T-helper 22 cell (primary cell): Measurements from ENCODE around the gene RPUSD3.

ENCODE experiments used
- DNase-seq: peaks from one replicate; pipeline ENCODE4 v3.0.0-alpha.2; 2020; ENCODE audit warnings: low read depth

RPUSD3 gene

GRCh38 chr3:9806688-9807589 is 36.9 kb downstream of the RPUSD3 start:
- DNase-seq, result no peak

- no peak for DNase-seq
Observed at GRCh38 chr3:9806137-9806536, 37.7 kb downstream of the RPUSD3 start.

- no peak for DNase-seq
Observed at GRCh38 chr3:9804996-9805395, 38.8 kb downstream of the RPUSD3 start.

GRCh38 chr3:9803494-9803893 is 40.3 kb downstream of the RPUSD3 start:
- no peak for DNase-seq

- no peak for DNase-seq
Observed at GRCh38 chr3:9800529-9800928, 43.3 kb downstream of the RPUSD3 start.

- no peak for DNase-seq
Observed at GRCh38 chr3:9797196-9797945, 46.4 kb downstream of the RPUSD3 start.

- DNase-seq, result no peak
Observed at GRCh38 chr3:9795207-9795606, 48.6 kb downstream of the RPUSD3 start.

GRCh38 chr3:9794400-9794799 is 49.4 kb downstream of the RPUSD3 start:
- DNase-seq, result no peak

GRCh38 chr3:9793161-9793781 is 50.5 kb downstream of the RPUSD3 start:
- no peak for DNase-seq

- peak; percentile 84 for DNase-seq
Observed at GRCh38 chr3:9792405-9793160, 51.2 kb downstream of the RPUSD3 start, which contains the start of the genes ARPC4 and TADA3. Gene ARPC4, plus strand, starts transcription at chr3:9793082. Its CDS starts 40 bp downstream, at chr3:9793122. Gene TADA3, minus strand, starts transcription at chr3:9792473. Its CDS starts 1,007 bp downstream, at chr3:9791466.

GRCh38 chr3:9791790-9792404 is 51.9 kb downstream of the RPUSD3 start:
- DNase-seq, result no peak

GRCh38 chr3:9791127-9791526 is 52.7 kb downstream of the RPUSD3 start:
- DNase-seq, result no peak
